ENCODE data around the gene FBLN1. TPM values are rescaled to one million over a fixed set of nuclear protein-coding genes. Genes with fewer than 3 reads are reported as not detected.

Gene FBLN1
- total and polyA plus RNA-seq, 11 donors = 22.4 to 239 (median 44.7) TPM

GRCh38 chr22:45547731-45548130, 45.0 kb downstream of the FBLN1 start:
- intact Hi-C loops (cut with DNase I) = no loop called here
- no peak overlapping the region for H3K4me3 ChIP-seq
- no peak for ATAC-seq
- H3K9me3 ChIP-seq = no peaks in the 10 kb centered on the region
- TF ChIP-seq POLR2A (IDR thresholded peaks at IDR 0.05) (no peak), CTCF (IDR thresholded peaks at IDR 0.05) (no peak)
- H3K27me3 ChIP-seq = no peaks in the 10 kb centered on the region
- peaks cover 0 to 47% (median 19%) of the 10 kb centered on the region in 12 donors for H3K4me1 ChIP-seq
- H3K27ac ChIP-seq = no peak overlapping the region
- no peak for DNase-seq
- 86 to 97% (median 94%) methylated on average over 6 of the region's 6 CpGs for WGBS, 4 donors
- peaks cover 0 to 42% (median 0%) of the 10 kb centered on the region in 9 donors for H3K36me3 ChIP-seq

DNA sequence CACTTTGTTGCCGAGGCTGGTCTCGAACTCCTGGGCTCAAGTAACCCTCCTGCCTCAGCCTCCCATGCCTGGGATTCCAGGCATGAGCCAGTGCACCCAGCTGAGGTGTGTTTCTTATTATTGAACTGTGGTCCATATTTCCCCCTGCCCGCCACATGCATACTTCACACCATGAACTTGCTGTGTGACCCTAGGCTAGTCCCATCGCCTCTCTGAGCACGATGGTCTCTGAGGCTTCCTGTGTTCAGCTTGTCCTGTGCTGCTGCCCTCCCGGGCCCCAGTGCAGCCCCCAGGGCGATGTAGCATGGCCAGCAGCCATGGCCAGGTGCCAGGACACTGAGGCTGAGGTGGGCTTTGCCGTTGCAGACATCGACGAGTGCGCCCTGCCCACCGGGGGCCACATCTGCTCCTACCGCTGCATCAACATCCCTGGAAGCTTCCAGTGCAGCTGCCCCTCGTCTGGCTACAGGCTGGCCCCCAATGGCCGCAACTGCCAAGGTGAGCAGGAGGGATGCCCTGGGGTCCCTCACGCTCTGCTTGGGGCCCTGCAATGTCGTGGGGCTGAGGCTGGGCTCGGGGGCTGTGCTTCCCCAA, 45.7 kb downstream of the FBLN1 start:
- DNase-seq (no peak), ATAC-seq (no peak)
- peaks cover 0 to 39% (median 0%) of the 10 kb centered on the region in 9 donors for H3K36me3 ChIP-seq
- WGBS, 4 donors = 85 to 90% (median 89%) methylated on average over 14 to 18 of the region's 18 CpGs
- no peaks in the 10 kb centered on the region for H3K9me3 ChIP-seq
- peak overlapping the region in 5 of 12 donors; percentile 53 to 86 (median 56) for H3K27ac ChIP-seq
- intact Hi-C loops (cut with DNase I) = no loop called here
- TF ChIP-seq POLR2A (IDR thresholded peaks at IDR 0.05) (no peak), CTCF (IDR thresholded peaks at IDR 0.05) (no peak)
- H3K27me3 ChIP-seq = no peaks in the 10 kb centered on the region
- no peak overlapping the region for H3K4me3 ChIP-seq
- H3K4me1 ChIP-seq = peaks cover 0 to 51% (median 22%) of the 10 kb centered on the region in 12 donors

GRCh38 chr22:45548991-45549761, 46.5 kb downstream of the FBLN1 start:
- WGBS, 4 donors = 61 to 74% (median 69%) methylated on average over 16 to 17 of the region's 17 CpGs
- H3K4me3 ChIP-seq = no peak overlapping the region
- H3K36me3 ChIP-seq = peaks cover 0 to 39% (median 0%) of the 10 kb centered on the region in 9 donors
- TF ChIP-seq CTCF (IDR thresholded peaks at IDR 0.05) (peak in 1 of 12 donors; percentile 28), POLR2A (IDR thresholded peaks at IDR 0.05) (no peak)
- peak overlapping the region in 8 of 12 donors; percentile 5 to 86 (median 54) for H3K27ac ChIP-seq
- ATAC-seq (peak; percentile 29 to 60 (median 32)), DNase-seq (peak in 1 of 5 donors; percentile 52)
- no peaks in the 10 kb centered on the region for H3K27me3 ChIP-seq
- intact Hi-C loops (cut with DNase I) = no loop called here
- peaks cover 0 to 59% (median 30%) of the 10 kb centered on the region in 12 donors for H3K4me1 ChIP-seq
- H3K9me3 ChIP-seq = no peaks in the 10 kb centered on the region

DNA sequence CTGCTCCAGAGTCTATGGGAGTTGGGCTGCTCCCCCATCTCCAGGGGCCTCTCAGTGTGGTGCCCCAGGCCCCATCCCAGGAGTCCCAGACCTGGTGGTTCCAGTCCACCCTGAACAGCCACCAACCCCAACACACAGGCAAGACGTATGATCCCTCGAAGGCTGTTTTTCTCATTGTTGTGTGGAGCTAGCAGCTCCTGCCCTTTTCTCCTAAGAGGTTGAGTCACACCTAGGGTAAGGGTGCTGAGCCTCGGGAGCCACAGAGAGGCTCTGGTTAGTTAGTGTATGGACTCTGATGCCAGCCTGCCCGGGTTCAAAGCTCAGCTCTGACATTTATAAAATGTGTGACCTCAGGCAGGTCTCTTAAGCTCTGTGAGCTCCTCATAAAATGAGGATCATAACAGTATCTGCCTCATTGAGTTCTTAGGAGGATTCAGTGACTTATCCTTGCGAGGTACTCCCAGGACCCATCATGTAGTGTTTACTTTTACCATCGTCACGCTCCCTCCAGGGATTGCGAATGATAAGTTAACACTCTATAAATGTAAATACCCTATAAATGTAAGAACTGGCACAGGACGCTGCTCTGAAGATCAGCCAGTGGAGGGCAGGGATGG, 47.2 kb downstream of the FBLN1 start:
- Histone ChIP-seq H3K4me3 (no peak overlapping the region), H3K36me3 (peaks cover 0 to 36% (median 0%) of the 10 kb centered on the region in 9 donors), H3K9me3 (no peaks in the 10 kb centered on the region), H3K27me3 (peaks cover 0 to 3% (median 0%) of the 10 kb centered on the region in 9 donors), H3K4me1 (peaks cover 0 to 61% (median 31%) of the 10 kb centered on the region in 12 donors), H3K27ac (peak overlapping the region in 9 of 12 donors; percentile 5 to 86 (median 53))
- no peak for ATAC-seq
- WGBS, 4 donors = 94 to 97% (median 95%) methylated on average over 9 of the region's 9 CpGs
- intact Hi-C loops (cut with DNase I) = loop anchor here in 8 of 10 donors (2.0 to 5.0 kb wide), 4 partner anchors 38 to 283 kb away; partner anchors contain the start of gene FBLN1 (in 1 of the 8)
- DNase-seq = no peak
- TF ChIP-seq CTCF (IDR thresholded peaks at IDR 0.05) (no peak), POLR2A (IDR thresholded peaks at IDR 0.05) (no peak)
